HG02870 (cell line): ENCODE measurements around the gene MISP3.

Experiments
- ATAC-seq: cut with Tn5 transposase; IDR thresholded peaks from one replicate; pipeline ENCODE4 v1.9.1; 2021; ENCODE audit warnings: mild to moderate bottlenecking, moderate library complexity; ENCODE audit not compliant: unreplicated experiment

Gene MISP3

GRCh38 chr19:14053032-14053431 is 19.6 kb upstream of the MISP3 start:
- ATAC-seq: no peak

GRCh38 chr19:14053500-14053899 is 19.1 kb upstream of the MISP3 start:
- no peak for ATAC-seq

GRCh38 chr19:14054099-14054498 is 18.5 kb upstream of the MISP3 start:
- ATAC-seq: no peak

- ATAC-seq: no peak
Measured at GRCh38 chr19:14054721-14055120, 17.9 kb upstream of the MISP3 start.

- no peak for ATAC-seq
Measured at GRCh38 chr19:14055396-14055795, 17.2 kb upstream of the MISP3 start.

GRCh38 chr19:14056069-14056666 is 16.4 kb upstream of the MISP3 start:
- ATAC-seq: no peak

GRCh38 chr19:14056741-14057356 is 15.7 kb upstream of the MISP3 start:
- ATAC-seq: no peak

GRCh38 chr19:14058182-14059092 is 14.1 kb upstream of the MISP3 start:
- no peak for ATAC-seq

- ATAC-seq: no peak
Measured at GRCh38 chr19:14059093-14059480, 13.5 kb upstream of the MISP3 start.

- ATAC-seq: no peak
Measured at GRCh38 chr19:14059652-14060155, 12.9 kb upstream of the MISP3 start.

GRCh38 chr19:14061081-14061749 is 11.4 kb upstream of the MISP3 start:
- ATAC-seq: no peak

- ATAC-seq: no peak
Measured at GRCh38 chr19:14061751-14062557, 10.6 kb upstream of the MISP3 start, which contains the start of gene PALM3. PALM3 (minus strand) TSS chr19:14062076; CDS start chr19:14061980, 96 bp downstream.

GRCh38 chr19:14062558-14062855 is 10.1 kb upstream of the MISP3 start:
- ATAC-seq: no peak

GRCh38 chr19:14063105-14063504 is 9.5 kb upstream of the MISP3 start:
- ATAC-seq: no peak

GRCh38 chr19:14066134-14066533 is 6.5 kb upstream of the MISP3 start:
- no peak for ATAC-seq

- ATAC-seq: no peak
Measured at GRCh38 chr19:14070268-14071050, 2.1 kb upstream of the MISP3 start.

GRCh38 chr19:14073261-14073924 is 807 bp downstream of the MISP3 start:
- ATAC-seq: no peak

- no peak for ATAC-seq
Measured at GRCh38 chr19:14073925-14074838, 1.6 kb downstream of the MISP3 start.
